ENCODE data around the gene C14orf180.

Gene C14orf180

GRCh38 chr14:104564744-104565679 is 14.6 kb upstream of the C14orf180 start:
- no peak for DNase-seq
- Mint-ChIP-seq H3K27me3 (peaks cover 45% of the 10 kb centered on the region), H3K9me3 (no peaks in the 10 kb centered on the region), H3K27ac (no peak overlapping the region), H3K4me3 (no peak overlapping the region), H3K4me1 (peaks cover 7% of the 10 kb centered on the region)
- ATAC-seq: no peak

GRCh38 chr14:104567141-104567956 is 12.2 kb upstream of the C14orf180 start:
- ATAC-seq (no peak), DNase-seq (no peak)
- Mint-ChIP-seq H3K9me3 (no peaks in the 10 kb centered on the region), H3K27me3 (peaks cover 38% of the 10 kb centered on the region), H3K4me3 (no peak overlapping the region), H3K4me1 (peaks cover 7% of the 10 kb centered on the region), H3K27ac (peak overlapping the region in 1 of 2 donors; percentile 50)

GRCh38 chr14:104567957-104568225 is 11.7 kb upstream of the C14orf180 start:
- Mint-ChIP-seq H3K4me3 (no peak overlapping the region), H3K9me3 (no peaks in the 10 kb centered on the region), H3K27me3 (peaks cover 38% of the 10 kb centered on the region), H3K4me1 (peaks cover 7% of the 10 kb centered on the region), H3K27ac (no peak overlapping the region)
- no peak for DNase-seq
- ATAC-seq: no peak

GRCh38 chr14:104568620-104569019 is 10.9 kb upstream of the C14orf180 start:
- H3K27ac Mint-ChIP-seq: no peak overlapping the region
- ATAC-seq (no peak), DNase-seq (no peak)
- no peak overlapping the region for H3K4me3 Mint-ChIP-seq
- peaks cover 37% of the 10 kb centered on the region for H3K27me3 Mint-ChIP-seq
- no peaks in the 10 kb centered on the region for H3K9me3 Mint-ChIP-seq
- peaks cover 7% of the 10 kb centered on the region for H3K4me1 Mint-ChIP-seq

- Mint-ChIP-seq H3K9me3 (no peaks in the 10 kb centered on the region), H3K4me1 (no peaks in the 10 kb centered on the region), H3K27ac (no peak overlapping the region), H3K4me3 (no peak overlapping the region), H3K27me3 (peaks cover 29% of the 10 kb centered on the region)
- ATAC-seq (no peak), DNase-seq (no peak)
These were observed 10.1 kb upstream of the C14orf180 start for GRCh38 chr14:104569435-104569834.

GRCh38 chr14:104571246-104571645 is 8.3 kb upstream of the C14orf180 start:
- ATAC-seq (no peak), DNase-seq (no peak)
- peaks cover 11% of the 10 kb centered on the region for H3K27me3 Mint-ChIP-seq
- no peaks in the 10 kb centered on the region for H3K4me1 Mint-ChIP-seq
- H3K9me3 Mint-ChIP-seq: no peaks in the 10 kb centered on the region
- no peak overlapping the region for H3K4me3 Mint-ChIP-seq
- peak overlapping the region in 1 of 2 donors; percentile 42 for H3K27ac Mint-ChIP-seq

- H3K27ac Mint-ChIP-seq: no peak overlapping the region
- H3K27me3 Mint-ChIP-seq: peaks cover 2% of the 10 kb centered on the region
- no peak overlapping the region for H3K4me3 Mint-ChIP-seq
- DNase-seq: no peak
- H3K4me1 Mint-ChIP-seq: no peaks in the 10 kb centered on the region
- ATAC-seq: no peak
- no peaks in the 10 kb centered on the region for H3K9me3 Mint-ChIP-seq
These were observed 7.4 kb upstream of the C14orf180 start for GRCh38 chr14:104572024-104572626.

GRCh38 chr14:104572668-104573067 is 6.9 kb upstream of the C14orf180 start:
- H3K4me3 Mint-ChIP-seq: no peak overlapping the region
- H3K27me3 Mint-ChIP-seq: no peaks in the 10 kb centered on the region
- H3K4me1 Mint-ChIP-seq: no peaks in the 10 kb centered on the region
- DNase-seq (no peak), ATAC-seq (no peak)
- no peaks in the 10 kb centered on the region for H3K9me3 Mint-ChIP-seq
- H3K27ac Mint-ChIP-seq: no peak overlapping the region

- Mint-ChIP-seq H3K4me3 (no peak overlapping the region), H3K4me1 (no peaks in the 10 kb centered on the region), H3K9me3 (no peaks in the 10 kb centered on the region), H3K27ac (peak overlapping the region; percentile 46 to 56), H3K27me3 (no peaks in the 10 kb centered on the region)
- DNase-seq: no peak
- ATAC-seq: no peak
These were observed 5.6 kb upstream of the C14orf180 start for GRCh38 chr14:104573930-104574329.

GRCh38 chr14:104574536-104574935 is 5.0 kb upstream of the C14orf180 start:
- no peaks in the 10 kb centered on the region for H3K9me3 Mint-ChIP-seq
- no peaks in the 10 kb centered on the region for H3K4me1 Mint-ChIP-seq
- H3K27ac Mint-ChIP-seq: no peak overlapping the region
- DNase-seq (no peak), ATAC-seq (no peak)
- H3K4me3 Mint-ChIP-seq: no peak overlapping the region
- peaks cover 3% of the 10 kb centered on the region for H3K27me3 Mint-ChIP-seq

GRCh38 chr14:104574978-104575583 is 4.5 kb upstream of the C14orf180 start:
- DNase-seq: no peak
- H3K27me3 Mint-ChIP-seq: peaks cover 6% of the 10 kb centered on the region
- no peaks in the 10 kb centered on the region for H3K4me1 Mint-ChIP-seq
- no peak overlapping the region for H3K4me3 Mint-ChIP-seq
- no peak for ATAC-seq
- H3K9me3 Mint-ChIP-seq: no peaks in the 10 kb centered on the region
- H3K27ac Mint-ChIP-seq: no peak overlapping the region

GRCh38 chr14:104576232-104576969 is 3.2 kb upstream of the C14orf180 start:
- Mint-ChIP-seq H3K27me3 (peaks cover 6% of the 10 kb centered on the region), H3K4me3 (no peak overlapping the region), H3K9me3 (no peaks in the 10 kb centered on the region), H3K4me1 (no peaks in the 10 kb centered on the region), H3K27ac (no peak overlapping the region)
- DNase-seq (no peak), ATAC-seq (no peak)

- H3K4me1 Mint-ChIP-seq: no peaks in the 10 kb centered on the region
- H3K27ac Mint-ChIP-seq: no peak overlapping the region
- ATAC-seq: no peak
- no peak for DNase-seq
- H3K9me3 Mint-ChIP-seq: no peaks in the 10 kb centered on the region
- H3K4me3 Mint-ChIP-seq: no peak overlapping the region
- peaks cover 6% of the 10 kb centered on the region for H3K27me3 Mint-ChIP-seq
These were observed 2.6 kb upstream of the C14orf180 start for GRCh38 chr14:104576970-104577332.

GRCh38 chr14:104577426-104577825 is 2.1 kb upstream of the C14orf180 start:
- ATAC-seq (no peak), DNase-seq (no peak)
- H3K4me3 Mint-ChIP-seq: no peak overlapping the region
- H3K27ac Mint-ChIP-seq: no peak overlapping the region
- no peaks in the 10 kb centered on the region for H3K4me1 Mint-ChIP-seq
- no peaks in the 10 kb centered on the region for H3K9me3 Mint-ChIP-seq
- H3K27me3 Mint-ChIP-seq: peaks cover 6% of the 10 kb centered on the region

- DNase-seq: no peak
- Mint-ChIP-seq H3K27ac (no peak overlapping the region), H3K27me3 (peaks cover 6% of the 10 kb centered on the region), H3K4me3 (no peak overlapping the region), H3K9me3 (no peaks in the 10 kb centered on the region), H3K4me1 (no peaks in the 10 kb centered on the region)
- no peak for ATAC-seq
These were observed 1.7 kb upstream of the C14orf180 start for GRCh38 chr14:104577847-104578301.
